Suprapubic skin (tissue), 3 donors: ENCODE results near the gene FMNL2.

ENCODE experiments used
- CTCF ChIP-seq, 2 donors: fragments of 200-600 bp in 1 of 2; fragments of 450-650 bp in 1 of 2; sonication (generic) in 1 of 2; IDR thresholded peaks; one replicate each; pipeline ENCODE4 v1.5.1; 2016 to 2019; ENCODE audit warnings: antibody characterized with exemption in 2 of 2, mild to moderate bottlenecking in 1 of 2, moderate library complexity in 1 of 2
- EP300 ChIP-seq: sonication (generic); formaldehyde crosslinking; IDR thresholded peaks from one replicate; pipeline ENCODE4 v1.6.1; 2017; ENCODE audit warnings: antibody characterized with exemption
- POLR2A ChIP-seq, 2 donors: fragments of 450-650 bp; IDR thresholded peaks; one replicate each; pipeline ENCODE4 v1.6.1; 2017; ENCODE audit warnings: antibody characterized with exemption in 2 of 2, mild to moderate bottlenecking in 2 of 2, moderate library complexity in 2 of 2

DNA sequence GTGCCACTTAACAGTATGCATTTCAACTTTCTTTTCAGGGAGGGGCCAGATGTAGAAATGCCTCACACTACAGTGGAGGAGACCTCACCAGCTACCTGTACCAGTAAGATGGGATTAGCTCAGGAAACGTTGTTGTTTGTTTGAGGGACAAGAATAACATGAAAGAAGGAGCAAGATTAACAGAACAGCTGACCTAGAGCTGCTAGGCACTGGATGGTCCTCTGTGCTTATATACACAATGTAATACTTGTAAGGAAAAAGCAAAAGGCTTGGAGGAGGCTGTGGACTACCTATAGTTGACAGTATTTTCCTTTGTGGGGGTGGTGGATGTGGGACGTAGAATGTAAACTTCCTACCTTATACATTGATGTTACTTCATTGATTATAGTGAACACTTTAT lies 154.4 kb downstream of the FMNL2 start:
- TF ChIP-seq POLR2A (IDR thresholded peaks at IDR 0.05) (no peak), CTCF (IDR thresholded peaks at IDR 0.05) (no peak), EP300 (no peak)
